HG03460 (cell line): Measurements from ENCODE around the gene COLEC12.

Experiments
- ATAC-seq: cut with Tn5 transposase; IDR thresholded peaks from one replicate; pipeline ENCODE4 v1.9.1; 2021; ENCODE audit not compliant: unreplicated experiment

COLEC12 gene

GRCh38 chr18:500632-501405 lies at the start of gene COLEC12:
COLEC12 (minus strand) TSS chr18:500701; CDS start chr18:500514, 187 bp downstream.
- ATAC-seq, result no peak

DNA sequence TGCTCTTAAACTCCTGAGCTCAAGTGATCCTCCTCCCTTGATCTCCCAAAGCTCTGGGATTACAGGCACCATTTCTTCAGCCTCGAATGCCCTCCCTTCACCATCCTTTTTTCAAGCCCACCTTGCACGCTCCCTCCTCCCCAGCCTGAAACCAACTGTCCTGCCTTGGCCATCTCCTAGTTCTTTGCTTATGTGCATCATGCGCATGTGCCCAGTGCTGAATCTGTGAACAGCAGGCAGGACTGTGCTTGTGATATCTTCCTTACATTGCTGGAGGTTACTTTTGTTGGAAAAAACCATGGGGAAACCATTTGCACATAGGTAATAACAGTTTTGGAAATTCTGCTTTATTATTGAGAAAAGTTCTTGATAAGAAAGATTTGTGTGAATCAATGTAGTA lies 49.5 kb upstream of the COLEC12 start:
- no peak for ATAC-seq

GRCh38 chr18:543447-544078 lies 43.1 kb upstream of the COLEC12 start:
- no peak for ATAC-seq

- ATAC-seq, result no peak
These were observed 33.6 kb upstream of the COLEC12 start for GRCh38 chr18:533995-534601.

GRCh38 chr18:532632-533031 lies 32.1 kb upstream of the COLEC12 start:
- no peak for ATAC-seq

GRCh38 chr18:532018-532417 lies 31.5 kb upstream of the COLEC12 start:
- ATAC-seq, result no peak

DNA sequence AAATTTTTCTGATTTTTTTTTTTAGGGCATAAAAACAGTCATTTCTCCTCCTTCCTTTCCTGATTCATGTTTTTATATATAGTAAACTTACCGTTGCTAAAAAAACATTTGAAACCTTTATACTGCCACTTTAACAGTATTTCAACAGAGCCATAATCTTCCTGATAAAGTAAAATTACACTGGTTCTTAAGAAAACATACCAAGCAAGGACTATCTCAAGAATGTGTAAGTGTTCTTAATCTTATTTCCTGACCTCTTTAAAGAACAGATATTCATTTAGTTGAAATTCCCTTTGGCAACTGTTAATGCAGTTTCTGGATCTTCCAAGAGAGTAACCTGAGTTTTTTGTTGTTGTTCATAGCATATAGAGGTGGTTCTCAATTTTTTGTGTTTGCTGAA lies 26.6 kb upstream of the COLEC12 start:
- no peak for ATAC-seq

DNA sequence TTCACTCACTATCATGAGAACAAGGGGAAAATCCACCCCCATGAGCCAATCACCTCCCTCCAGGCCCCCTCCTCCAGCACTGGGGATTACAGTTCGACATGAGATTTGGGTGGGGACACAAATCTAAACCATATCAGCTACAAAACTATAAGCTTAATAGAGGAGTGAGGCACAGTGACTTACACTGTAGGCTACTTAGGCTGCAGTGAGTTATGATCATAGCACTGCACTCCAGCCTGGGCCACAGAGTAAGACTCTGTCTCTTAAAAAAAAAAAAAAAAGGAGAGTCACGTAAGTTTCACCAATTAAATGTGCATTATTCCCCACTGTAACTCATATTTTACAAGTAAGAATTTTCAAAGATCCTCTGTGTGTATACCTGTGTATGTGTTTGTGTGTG lies 26.2 kb upstream of the COLEC12 start:
- no peak for ATAC-seq

- no peak for ATAC-seq
These were observed 24.7 kb upstream of the COLEC12 start for GRCh38 chr18:525036-525797.

- peak; percentile 50 for ATAC-seq
These were observed 24.0 kb upstream of the COLEC12 start for GRCh38 chr18:524466-524865.

DNA sequence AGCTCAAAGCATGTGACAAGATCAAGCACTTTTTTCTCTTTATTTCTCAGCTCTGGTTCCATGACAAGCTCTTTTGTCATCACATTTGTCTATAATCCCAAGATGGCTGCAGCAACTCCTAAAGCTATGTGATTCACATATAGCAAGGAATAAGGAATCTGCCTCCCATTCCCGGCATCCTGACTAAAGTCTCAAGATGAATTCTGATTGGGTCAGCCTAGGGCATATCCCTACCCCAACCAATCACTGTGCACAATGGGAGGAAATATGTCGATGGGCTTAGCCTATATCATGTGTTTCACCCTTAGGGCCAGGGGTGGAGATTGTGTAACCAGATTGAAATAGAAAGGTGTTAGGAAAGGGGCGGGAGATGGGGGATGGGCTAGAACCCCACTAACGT lies 23.1 kb upstream of the COLEC12 start:
- ATAC-seq, result no peak

DNA sequence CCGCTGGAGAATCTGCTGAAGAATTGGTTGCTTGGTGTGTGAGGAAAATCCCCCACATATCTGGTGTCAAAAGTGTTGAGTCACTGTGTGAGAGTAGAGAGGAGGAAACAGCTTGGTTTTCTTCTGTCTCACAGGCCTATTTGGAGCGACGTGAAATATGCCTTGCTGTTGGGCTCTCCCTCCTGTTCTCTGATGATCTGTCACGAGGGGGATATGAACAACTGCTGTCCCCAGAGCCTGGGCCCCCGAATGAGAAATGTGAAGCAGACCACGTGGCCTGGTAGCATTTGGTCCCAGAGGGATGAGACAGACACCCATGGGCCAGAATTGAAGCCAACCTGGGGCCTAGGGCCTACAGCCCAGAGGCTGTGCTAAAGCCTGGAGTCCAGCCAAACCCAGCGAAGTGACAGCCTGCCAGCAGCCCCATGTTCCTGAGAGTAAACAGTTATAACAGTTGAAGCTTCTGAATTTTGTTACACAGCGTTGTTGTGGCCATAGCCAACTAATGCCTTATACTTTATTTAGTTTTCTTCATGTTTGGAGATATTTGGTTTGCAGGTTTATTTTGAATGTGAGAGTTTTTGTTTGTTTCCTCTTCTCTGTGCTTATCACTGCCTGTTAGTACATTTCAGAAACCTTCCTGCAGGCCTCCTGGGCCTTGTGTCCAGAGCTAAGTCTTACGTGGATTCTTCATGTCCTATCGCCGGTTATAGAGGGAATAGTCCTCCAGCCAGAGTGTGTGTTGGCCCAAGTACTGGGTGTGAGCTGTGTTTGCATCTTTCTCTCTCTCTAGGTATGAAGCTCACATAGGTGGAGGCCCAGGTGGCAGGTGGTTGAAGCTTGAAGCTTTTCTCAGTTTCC lies 18.7 kb upstream of the COLEC12 start:
- ATAC-seq, result peak; percentile 79

GRCh38 chr18:518081-518480 lies 17.6 kb upstream of the COLEC12 start:
- ATAC-seq, result no peak

DNA sequence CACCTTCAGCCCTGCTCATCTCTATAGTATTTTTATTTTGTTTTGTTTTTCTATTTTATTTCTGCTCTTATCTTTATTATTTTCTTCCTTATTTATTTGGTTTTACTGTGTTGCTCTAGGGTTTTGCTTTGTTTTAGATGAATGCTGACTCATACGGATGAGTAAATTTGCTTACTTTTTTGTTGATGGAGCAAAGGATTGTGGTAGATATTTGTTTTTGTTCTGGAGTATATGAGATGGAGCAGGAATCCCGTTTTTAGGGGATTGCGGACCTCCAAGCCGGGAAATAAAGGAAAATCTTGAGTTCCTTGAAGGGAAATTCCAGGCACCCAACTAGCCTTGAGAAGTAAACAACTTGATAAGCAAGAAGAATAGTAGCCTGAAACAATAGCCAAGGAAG lies 15.3 kb upstream of the COLEC12 start:
- no peak for ATAC-seq

DNA sequence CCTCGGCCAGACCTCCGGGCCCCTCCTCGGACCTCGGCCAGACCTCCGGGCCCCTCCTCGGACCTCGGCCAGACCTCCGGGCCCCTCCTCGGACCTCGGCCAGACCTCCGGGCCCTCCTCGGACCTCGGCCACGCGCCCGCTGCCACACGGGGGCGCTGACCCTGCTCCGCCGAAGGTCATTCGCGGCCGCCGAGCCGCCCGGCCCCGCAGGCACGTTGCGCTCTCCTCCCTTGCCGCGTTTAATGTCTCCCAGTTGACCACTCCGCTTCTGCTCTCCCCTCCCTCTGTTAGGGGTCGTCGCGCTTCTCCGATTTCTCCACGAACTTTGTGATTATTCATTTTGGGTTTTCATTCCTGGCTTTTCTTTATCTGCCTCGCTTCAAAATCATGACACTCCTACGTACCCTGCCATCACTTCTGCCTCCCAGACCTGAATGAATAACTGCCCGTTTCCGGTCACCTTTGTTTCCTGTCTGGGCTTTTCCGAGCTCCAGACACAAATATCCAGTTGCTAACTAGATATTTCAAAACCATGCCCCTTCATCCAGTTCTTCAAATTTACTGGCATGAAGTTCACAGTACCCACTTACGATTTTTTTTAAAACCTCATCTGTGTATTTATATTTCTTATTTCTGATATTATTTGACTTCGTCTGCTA lies 14.8 kb upstream of the COLEC12 start:
- ATAC-seq, result no peak

DNA sequence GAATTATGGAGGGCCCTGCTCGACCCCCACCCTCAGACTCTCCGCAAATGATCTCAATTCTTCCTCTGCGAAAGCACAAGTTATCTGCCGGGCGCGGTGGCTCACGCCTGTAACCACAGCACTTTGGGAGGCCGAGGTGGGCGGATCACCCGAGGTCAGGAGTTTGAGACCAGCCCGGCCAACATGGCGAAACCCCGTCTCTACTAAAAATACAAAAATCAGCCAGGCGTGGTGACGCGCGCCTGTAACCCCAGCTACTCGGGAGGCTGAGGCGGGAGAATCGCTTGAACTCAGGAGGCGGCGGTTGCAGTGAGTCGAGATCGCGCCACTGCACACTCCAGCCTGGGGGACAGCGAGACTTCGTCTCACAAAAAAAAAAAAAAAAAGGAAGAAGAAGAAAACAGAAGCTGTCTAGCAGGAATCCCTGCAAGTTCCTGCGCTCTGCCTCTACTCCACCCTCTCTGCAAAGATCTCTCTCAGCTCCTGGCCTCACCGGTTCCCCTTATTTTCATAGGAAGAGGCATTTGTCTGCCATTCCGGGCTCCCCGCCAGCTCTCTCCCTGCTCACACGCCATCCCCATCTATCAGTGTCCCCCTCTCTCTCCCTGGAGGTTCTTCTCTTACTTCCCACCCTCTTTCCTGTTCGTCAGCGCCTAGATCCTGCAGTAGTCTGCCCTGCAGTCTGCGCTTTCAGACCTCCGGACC lies 13.5 kb upstream of the COLEC12 start:
- no peak for ATAC-seq

DNA sequence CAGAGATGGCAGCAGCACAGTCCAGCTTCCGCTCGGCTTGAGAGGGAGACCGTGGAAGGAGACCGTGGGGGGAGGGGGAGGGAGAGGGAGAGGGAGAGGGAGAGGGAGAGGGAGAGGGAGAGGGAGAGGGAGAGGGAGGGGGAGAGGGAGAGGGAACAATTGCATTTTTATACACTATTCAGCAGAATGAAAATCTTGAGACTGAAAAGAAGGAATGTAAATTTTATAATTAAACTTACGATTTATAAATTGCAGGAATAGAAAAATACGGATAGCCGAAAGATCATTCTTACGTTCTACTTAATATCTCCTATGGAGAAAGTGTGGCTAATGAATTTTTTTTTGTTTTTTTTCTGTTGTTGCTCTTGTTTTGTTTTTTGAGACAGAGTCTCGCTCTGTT lies 12.5 kb upstream of the COLEC12 start:
- no peak for ATAC-seq

DNA sequence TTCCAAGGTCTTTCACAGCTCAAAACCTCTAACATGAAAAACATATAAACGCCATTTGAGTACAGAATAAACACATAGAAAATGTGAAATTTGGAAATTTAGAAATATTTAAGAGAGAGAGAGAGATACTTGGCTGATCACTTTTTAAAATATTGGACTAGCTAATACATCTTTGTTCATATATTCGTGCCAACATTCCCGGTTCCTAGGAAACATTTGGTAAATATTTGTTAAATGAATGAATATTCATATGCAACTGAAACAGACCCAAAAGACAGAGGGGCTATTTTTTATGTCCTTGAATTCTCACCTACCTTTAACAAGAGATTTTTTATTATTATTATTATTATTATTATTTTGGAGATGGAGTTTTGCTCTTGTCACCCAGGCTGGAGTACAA lies 8.3 kb upstream of the COLEC12 start:
- no peak for ATAC-seq

DNA sequence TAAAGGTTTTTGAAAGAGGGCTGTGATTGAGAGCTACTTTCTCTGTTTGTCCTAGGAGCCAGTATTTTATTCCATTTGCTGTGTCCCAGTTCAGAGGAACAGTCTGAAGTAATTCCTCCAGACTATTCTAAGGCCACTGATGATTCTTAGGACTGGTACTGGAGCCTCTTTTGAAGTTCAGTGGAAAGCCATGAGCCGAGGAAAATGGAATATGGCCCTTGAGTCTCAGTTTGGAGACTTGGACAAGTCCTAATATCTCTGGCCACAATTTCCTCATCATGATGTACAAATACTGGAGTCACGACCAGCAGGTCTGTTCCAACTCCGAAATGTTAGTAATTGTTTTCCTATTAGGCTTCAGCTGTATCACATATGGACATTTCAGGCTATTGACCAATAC lies 7.1 kb upstream of the COLEC12 start:
- ATAC-seq, result no peak

- ATAC-seq, result no peak
These were observed 6.3 kb upstream of the COLEC12 start for GRCh38 chr18:506801-507200.
